Sigmoid colon (tissue), 4 donors: ENCODE results near the gene TP53BP2.

Experiments
- EP300 ChIP-seq, 4 donors: sonication (generic); formaldehyde crosslinking; IDR thresholded peaks; one replicate each; pipeline ENCODE4 v1.6.1; 2017; ENCODE audit warnings: antibody characterized with exemption in 4 of 4
- POLR2A ChIP-seq, 2 donors: fragments of 450-650 bp; IDR thresholded peaks; one replicate each; pipeline ENCODE4 v1.6.1; 2016; ENCODE audit warnings: antibody characterized with exemption in 2 of 2, mild to moderate bottlenecking in 2 of 2, moderate library complexity in 2 of 2
- POLR2AphosphoS5 ChIP-seq, 4 donors: sonication (generic); formaldehyde crosslinking; IDR thresholded peaks; one replicate each; pipeline ENCODE4 v1.6.1; 2017; ENCODE audit warnings: antibody characterized with exemption in 4 of 4
- TF ChIP-seq, protein P1 (sequence below), 4 experiments: fragments of 450-650 bp in 3 of 4; fragments of 200-600 bp in 1 of 4; IDR thresholded peaks; one replicate each; pipeline ENCODE4 v1.5.1; 2016 to 2019; ENCODE audit warnings: antibody characterized with exemption in 4 of 4, mild to moderate bottlenecking in 3 of 4, moderate library complexity in 2 of 4

DNA sequence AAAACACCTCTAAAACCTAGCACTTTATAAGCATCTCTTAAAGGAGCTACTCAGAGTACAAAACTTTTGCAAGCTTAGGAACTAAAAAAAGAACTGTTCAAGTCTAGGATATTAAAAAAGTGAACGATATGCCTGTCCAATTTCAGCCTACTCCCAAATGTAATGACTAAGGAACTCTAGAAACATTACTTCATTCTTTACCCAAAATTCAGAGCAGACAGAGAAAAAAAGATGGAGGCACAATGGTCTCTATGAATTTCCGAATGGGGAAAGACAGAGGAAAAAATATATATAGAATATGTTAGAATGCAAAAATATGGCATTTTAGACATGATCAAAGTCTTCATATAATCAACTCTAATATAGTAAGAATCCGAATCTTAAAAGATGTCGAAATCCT, 61.2 kb downstream of the TP53BP2 start:
- TF ChIP-seq POLR2AphosphoS5 (IDR thresholded peaks at IDR 0.05) (no peak), POLR2A (IDR thresholded peaks at IDR 0.05) (no peak), EP300 (IDR thresholded peaks at IDR 0.05) (no peak)
- TF ChIP-seq, protein P1, sequence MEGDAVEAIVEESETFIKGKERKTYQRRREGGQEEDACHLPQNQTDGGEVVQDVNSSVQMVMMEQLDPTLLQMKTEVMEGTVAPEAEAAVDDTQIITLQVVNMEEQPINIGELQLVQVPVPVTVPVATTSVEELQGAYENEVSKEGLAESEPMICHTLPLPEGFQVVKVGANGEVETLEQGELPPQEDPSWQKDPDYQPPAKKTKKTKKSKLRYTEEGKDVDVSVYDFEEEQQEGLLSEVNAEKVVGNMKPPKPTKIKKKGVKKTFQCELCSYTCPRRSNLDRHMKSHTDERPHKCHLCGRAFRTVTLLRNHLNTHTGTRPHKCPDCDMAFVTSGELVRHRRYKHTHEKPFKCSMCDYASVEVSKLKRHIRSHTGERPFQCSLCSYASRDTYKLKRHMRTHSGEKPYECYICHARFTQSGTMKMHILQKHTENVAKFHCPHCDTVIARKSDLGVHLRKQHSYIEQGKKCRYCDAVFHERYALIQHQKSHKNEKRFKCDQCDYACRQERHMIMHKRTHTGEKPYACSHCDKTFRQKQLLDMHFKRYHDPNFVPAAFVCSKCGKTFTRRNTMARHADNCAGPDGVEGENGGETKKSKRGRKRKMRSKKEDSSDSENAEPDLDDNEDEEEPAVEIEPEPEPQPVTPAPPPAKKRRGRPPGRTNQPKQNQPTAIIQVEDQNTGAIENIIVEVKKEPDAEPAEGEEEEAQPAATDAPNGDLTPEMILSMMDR (IDR thresholded peaks at IDR 0.05): no peak
